Prostate gland (tissue), 2 donors: ENCODE measurements around the gene GLIS2. TPM values are rescaled to one million over a fixed set of nuclear protein-coding genes. Genes with fewer than 3 reads are reported as not detected.

ENCODE experiments used
- DNase-seq: peaks from one replicate; pipeline ENCODE4 v3.0.0-alpha.2; 2019; ENCODE audit warnings: low spot score
- H3K27ac ChIP-seq, 2 donors: fragments of 200-600 bp; sonication (generic); 2 replicates each; pipeline ENCODE4 v1.5.1; 2017 to 2019
- H3K27me3 ChIP-seq: fragments of 200-600 bp; sonication (generic); replicated peaks from 2 replicates; pipeline ENCODE4 v1.5.1; 2019; ENCODE audit not compliant: insufficient read depth
- H3K36me3 ChIP-seq, 2 donors: fragments of 200-600 bp; sonication (generic); 1 replicate in 1 of 2; 2 replicates in 1 of 2; pipeline versions ENCODE4 v1.5.1 to v1.8.1; 2017 to 2019
- H3K4me1 ChIP-seq: fragments of 200-600 bp; sonication (generic); replicated peaks from 2 replicates; pipeline ENCODE4 v1.5.1; 2019
- H3K4me3 ChIP-seq, 2 donors: fragments of 200-600 bp; sonication (generic); 2 replicates each; pipeline ENCODE4 v1.5.1; 2017 to 2019
- H3K9me3 ChIP-seq: fragments of 200-600 bp; sonication (generic); 2 replicates; pipeline ENCODE4 v1.5.1; 2017
- POLR2A ChIP-seq: fragments of 450-650 bp; IDR thresholded peaks from one replicate; pipeline ENCODE4 v1.6.1; 2016; ENCODE audit warnings: antibody characterized with exemption, mild to moderate bottlenecking
- POLR2AphosphoS5 ChIP-seq: sonication (generic); formaldehyde crosslinking; IDR thresholded peaks from one replicate; pipeline ENCODE4 v1.6.1; 2017; ENCODE audit warnings: antibody characterized with exemption
- WGBS: methylation state at CpG from one replicate; pipeline ENCODE4 v1.1.5; 2018; 5-methylcytosine and 5-hydroxymethylcytosine counted together
- intact Hi-C: fragments of 100-400 bp; cut with DNase I; formaldehyde crosslinking; loops from one replicate; pipeline ENCODE4 v1.14.2; 2022
- total RNA-seq, 2 donors: library from RNA; depleted of rRNA; stranded (reverse); fragments of >200 nt; gene quantifications; one replicate each; pipeline ENCODE4 v1.1.0, GENCODE V29; 2016
- TF ChIP-seq, protein P1 (sequence below), 4 experiments: fragments of 200-600 bp in 2 of 4; fragments of 450-650 bp in 2 of 4; sonication (generic) in 2 of 4; IDR thresholded peaks; 1 replicate in 3 of 4; 2 replicates in 1 of 4; pipeline ENCODE4 v1.5.1; 2016 to 2019; ENCODE audit warnings: antibody characterized with exemption in 4 of 4, mild to moderate bottlenecking in 2 of 4, moderate library complexity in 2 of 4

The GLIS2 gene
- total RNA-seq, 2 donors from 2014 or later = 3.8 to 10.5 TPM

DNA sequence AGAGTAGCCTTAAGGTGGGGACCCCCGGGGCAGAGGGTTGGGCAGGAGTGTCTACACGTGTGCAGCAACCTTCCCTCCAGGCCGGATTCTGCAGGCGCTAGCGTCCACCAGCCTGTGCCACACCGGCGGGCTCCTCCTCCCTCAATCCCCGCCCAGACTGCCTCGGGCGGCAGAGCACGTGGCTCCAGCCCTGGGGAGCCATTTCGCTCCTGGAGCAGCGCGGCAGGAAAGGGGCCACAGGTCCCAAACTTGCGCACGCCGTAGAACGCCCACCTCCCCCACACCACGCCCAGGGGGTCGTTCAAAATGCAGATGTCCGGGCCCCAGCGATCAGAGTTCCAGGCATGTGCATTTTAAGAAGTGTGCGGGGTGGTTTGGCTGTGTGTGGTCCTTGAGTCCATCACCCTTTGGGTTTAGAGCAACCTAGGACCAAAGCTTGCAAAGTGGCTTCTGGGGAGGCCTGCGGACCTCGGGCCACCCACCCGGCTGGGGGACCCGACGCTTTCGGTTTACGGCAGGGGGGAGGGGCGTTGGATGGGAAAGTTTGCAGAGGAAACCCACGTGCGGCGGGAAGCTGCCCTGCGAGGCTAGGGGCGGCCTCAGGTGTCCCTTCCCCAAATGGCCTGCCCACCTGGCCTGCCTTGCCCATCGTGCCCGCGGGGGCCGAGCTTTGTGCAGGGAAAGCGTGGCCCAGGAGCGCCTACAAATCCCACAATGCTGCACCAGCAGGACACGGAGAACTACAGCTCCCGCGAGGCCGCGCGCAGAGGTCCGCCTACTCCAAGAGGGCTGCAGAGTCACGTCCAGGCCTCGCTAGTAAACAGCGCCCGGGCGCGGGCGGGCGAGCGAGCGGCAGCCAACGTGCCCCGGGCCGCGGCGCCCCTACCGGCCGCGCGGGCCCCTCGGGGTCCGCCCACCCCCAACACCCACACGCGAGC is 44.4 kb upstream of the GLIS2 start:
- TF ChIP-seq POLR2AphosphoS5 (peak; percentile 80), POLR2A (peak; percentile 66)
- TF ChIP-seq, protein P1, sequence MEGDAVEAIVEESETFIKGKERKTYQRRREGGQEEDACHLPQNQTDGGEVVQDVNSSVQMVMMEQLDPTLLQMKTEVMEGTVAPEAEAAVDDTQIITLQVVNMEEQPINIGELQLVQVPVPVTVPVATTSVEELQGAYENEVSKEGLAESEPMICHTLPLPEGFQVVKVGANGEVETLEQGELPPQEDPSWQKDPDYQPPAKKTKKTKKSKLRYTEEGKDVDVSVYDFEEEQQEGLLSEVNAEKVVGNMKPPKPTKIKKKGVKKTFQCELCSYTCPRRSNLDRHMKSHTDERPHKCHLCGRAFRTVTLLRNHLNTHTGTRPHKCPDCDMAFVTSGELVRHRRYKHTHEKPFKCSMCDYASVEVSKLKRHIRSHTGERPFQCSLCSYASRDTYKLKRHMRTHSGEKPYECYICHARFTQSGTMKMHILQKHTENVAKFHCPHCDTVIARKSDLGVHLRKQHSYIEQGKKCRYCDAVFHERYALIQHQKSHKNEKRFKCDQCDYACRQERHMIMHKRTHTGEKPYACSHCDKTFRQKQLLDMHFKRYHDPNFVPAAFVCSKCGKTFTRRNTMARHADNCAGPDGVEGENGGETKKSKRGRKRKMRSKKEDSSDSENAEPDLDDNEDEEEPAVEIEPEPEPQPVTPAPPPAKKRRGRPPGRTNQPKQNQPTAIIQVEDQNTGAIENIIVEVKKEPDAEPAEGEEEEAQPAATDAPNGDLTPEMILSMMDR (IDR thresholded peaks at IDR 0.05) = peak in 1 of 4 experiments; percentile 16
- under 1% methylated on average over 67 of the region's 72 CpGs for WGBS
- H3K4me1 ChIP-seq = peaks cover 3% of the 10 kb centered on the region
- H3K9me3 ChIP-seq = no peaks in the 10 kb centered on the region
- peak overlapping the region; percentile 89 to 97 for H3K4me3 ChIP-seq
- H3K27me3 ChIP-seq = no peaks in the 10 kb centered on the region
- intact Hi-C loops = loop anchor here (5.0 kb wide), 1 partner anchor 46 kb away; the partner anchor contains the start of gene GLIS2
- DNase-seq = peak; percentile 93
- no peaks in the 10 kb centered on the region for H3K36me3 ChIP-seq
- H3K27ac ChIP-seq = peak overlapping the region; percentile 83 to 86

DNA sequence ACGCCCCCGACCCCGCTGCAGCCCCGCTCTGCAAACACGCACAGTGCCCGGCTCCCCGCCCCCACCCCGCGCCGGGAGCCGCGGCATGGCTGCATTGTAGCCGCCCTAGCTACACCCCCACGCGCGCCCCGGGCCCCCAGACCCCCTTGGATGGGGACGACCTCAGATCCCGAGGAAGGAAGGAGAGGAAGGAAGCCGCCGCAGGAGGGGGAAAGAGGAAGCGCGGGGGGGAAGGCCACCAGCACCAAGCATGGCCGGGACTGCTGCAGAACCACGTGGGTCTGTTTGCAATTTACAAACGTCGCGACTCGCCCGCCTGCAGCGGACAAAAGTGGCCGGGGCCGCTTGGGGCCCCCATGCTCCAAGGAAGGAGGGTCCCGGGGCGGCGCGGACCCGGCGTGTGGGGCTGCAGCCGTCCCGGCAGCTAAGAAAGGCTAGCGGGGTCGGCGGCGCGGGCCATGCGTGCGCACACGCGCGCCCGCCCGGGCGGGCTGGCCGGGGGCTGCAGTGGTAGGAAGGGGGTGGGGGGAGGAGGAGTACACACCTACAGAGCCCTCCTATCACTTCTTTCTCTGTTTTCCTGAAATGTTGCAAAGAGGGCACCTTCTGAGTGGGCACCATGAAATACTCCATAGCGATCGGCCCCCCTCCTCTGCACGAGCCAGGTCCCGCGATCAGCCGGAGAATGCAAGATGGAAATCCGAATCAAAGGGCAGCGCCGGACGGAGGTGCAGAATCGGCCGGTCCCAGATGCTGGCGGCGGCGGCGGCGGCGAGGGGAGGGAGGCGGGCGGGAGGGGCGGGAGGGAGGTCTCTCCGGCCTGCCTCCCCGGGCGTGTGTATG is 43.5 kb upstream of the GLIS2 start:
- no peaks in the 10 kb centered on the region for H3K27me3 ChIP-seq
- H3K4me1 ChIP-seq = peaks cover 3% of the 10 kb centered on the region
- under 1% methylated on average over 59 of the region's 79 CpGs for WGBS
- no peaks in the 10 kb centered on the region for H3K36me3 ChIP-seq
- intact Hi-C loops = loop anchor here (5.0 kb wide), 1 partner anchor 45 kb away; the partner anchor contains the start of gene GLIS2
- H3K4me3 ChIP-seq = peak overlapping the region; percentile 89 to 97
- no peak for TF ChIP-seq POLR2A
- DNase-seq = peak; percentile 43
- no peaks in the 10 kb centered on the region for H3K9me3 ChIP-seq
- H3K27ac ChIP-seq = peak overlapping the region; percentile 83 to 86

DNA sequence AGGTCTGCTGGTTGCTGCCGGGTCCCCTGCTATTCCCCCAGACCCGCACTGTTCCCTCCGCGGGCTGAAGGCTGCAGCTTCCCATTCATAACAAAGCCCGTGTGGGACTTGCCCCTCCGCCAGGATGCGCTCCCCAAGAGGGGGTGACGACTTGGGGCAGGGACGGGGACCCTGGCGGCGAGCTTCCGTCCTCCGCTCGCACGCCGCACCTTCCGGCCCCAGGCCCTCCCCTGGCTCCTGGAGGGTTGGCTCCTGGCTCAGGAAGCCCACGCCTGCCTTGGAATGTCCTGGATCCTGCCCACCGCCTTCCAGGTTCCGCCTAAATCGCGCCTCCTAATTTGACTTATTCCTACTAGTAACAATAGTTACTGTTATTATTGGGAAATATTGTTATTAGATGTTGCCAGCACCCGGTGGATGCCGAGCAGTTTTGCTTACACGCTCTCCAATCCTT is 42.0 kb upstream of the GLIS2 start:
- no peaks in the 10 kb centered on the region for H3K36me3 ChIP-seq
- 1% methylated on average over 19 of the region's 25 CpGs for WGBS
- no peaks in the 10 kb centered on the region for H3K9me3 ChIP-seq
- no peaks in the 10 kb centered on the region for H3K27me3 ChIP-seq
- peaks cover 3% of the 10 kb centered on the region for H3K4me1 ChIP-seq
- TF ChIP-seq, protein P1 (IDR thresholded peaks at IDR 0.05) = peak in 1 of 4 experiments; percentile 46
- TF ChIP-seq POLR2A (peak; percentile 5), POLR2AphosphoS5 (no peak)
- peak; percentile 33 for DNase-seq
- peak overlapping the region; percentile 89 to 97 for H3K4me3 ChIP-seq
- peak overlapping the region; percentile 83 to 86 for H3K27ac ChIP-seq
- intact Hi-C loops = loop anchor here (5.0 kb wide), 1 partner anchor 43 kb away; the partner anchor contains the start of gene GLIS2

DNA sequence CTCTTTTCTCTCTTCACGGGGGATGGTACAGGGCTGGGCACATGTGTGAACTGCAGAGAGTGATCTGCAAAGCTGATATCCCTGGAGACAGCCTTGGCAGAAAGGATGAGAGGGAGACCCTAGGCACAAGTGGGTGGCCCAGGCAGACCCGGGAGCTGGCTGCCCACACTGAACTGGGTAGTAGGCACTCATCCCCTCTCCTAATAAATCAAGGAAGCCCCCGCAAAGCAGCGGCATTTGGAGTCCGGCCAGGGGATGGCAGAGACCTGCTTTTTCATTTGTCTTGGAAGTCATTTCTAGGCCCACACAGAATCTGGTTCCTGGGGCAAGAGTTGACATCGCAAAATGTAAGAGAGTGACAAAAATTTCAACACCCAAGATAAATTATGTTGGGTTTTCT is 40.0 kb upstream of the GLIS2 start:
- no peak for TF ChIP-seq POLR2AphosphoS5
- TF ChIP-seq POLR2A = no peak
- TF ChIP-seq, protein P1 (IDR thresholded peaks at IDR 0.05) = no peak
- Histone ChIP-seq H3K4me3 (no peak overlapping the region), H3K36me3 (no peaks in the 10 kb centered on the region), H3K27ac (no peak overlapping the region), H3K27me3 (no peaks in the 10 kb centered on the region), H3K9me3 (no peaks in the 10 kb centered on the region), H3K4me1 (peaks cover 2% of the 10 kb centered on the region)
- DNase-seq = no peak
- WGBS = 65% methylated on average over 6 of the region's 6 CpGs
- intact Hi-C loops = no loop called here

DNA sequence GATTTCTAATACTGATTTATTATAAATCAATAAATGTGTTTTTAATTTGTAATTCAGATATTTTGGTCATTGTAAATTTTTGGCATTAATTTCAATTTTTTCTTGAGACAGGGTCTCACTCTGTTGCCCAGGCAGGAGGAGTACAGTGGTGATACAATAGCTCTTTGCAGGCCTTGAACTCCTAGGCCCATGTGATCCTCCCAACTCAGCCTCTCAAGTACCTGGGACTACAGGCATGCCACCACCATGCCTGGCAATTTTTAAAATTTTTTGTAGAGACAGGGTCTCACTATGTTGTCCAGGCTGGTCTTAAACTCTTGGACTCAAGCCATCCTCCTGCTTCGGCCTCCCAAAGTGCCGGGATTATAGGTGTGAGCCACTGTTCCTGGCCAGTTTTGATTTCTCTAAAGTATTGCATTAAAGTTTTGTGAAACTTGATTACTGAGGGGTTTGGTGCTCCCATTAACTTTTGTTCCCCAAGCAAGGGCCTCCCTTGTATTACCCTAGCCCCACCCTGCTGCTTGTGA is 37.8 kb upstream of the GLIS2 start:
- 100% methylated on average over 2 of the region's 2 CpGs for WGBS
- DNase-seq = no peak

More for the DNA sequence above, 37.8 kb upstream of the GLIS2 start:
- no peak overlapping the region for H3K4me3 ChIP-seq
- intact Hi-C loops = no loop called here
- no peaks in the 10 kb centered on the region for H3K4me1 ChIP-seq
- TF ChIP-seq, protein P1 (IDR thresholded peaks at IDR 0.05) = no peak
- no peak for TF ChIP-seq POLR2A
- TF ChIP-seq POLR2AphosphoS5 = no peak
- no peaks in the 10 kb centered on the region for H3K27me3 ChIP-seq
- no peak overlapping the region for H3K27ac ChIP-seq
- H3K36me3 ChIP-seq = no peaks in the 10 kb centered on the region
- H3K9me3 ChIP-seq = no peaks in the 10 kb centered on the region
